Measurements from ENCODE around the gene PYGL.

DNA sequence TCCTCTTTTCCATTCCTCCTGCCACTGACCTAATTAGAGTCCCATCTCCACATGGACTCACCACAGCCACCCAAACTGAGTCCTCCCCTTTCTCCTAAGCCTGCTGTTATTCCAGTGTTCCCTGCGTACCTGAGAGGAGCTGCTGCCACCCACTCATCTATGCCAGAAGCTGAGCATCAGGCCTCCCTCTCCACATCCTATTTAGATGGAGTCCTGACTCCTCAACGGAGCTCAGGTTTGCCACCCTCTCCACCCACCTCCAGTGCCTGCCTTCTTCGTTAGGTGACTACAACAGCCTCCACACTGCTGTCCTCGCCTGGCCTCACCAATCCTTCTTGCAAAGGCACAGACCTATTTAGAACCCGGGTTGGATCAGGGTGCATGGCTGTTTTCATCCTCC is 87.6 kb downstream of the PYGL start:
- no peak for TF ChIP-seq CTCF (IDR thresholded peaks at IDR 0.05)
- TF ChIP-seq POLR2A (IDR thresholded peaks at IDR 0.05): no peak
